Neural cell (in vitro differentiated cells): ENCODE results near the gene CEACAM4. TPM values are rescaled to one million over a fixed set of nuclear protein-coding genes. Genes with fewer than 3 reads are reported as not detected.

Source experiments
- H2AFZ ChIP-seq: fragments of 200-600, 300-800 bp; sonication (generic), shearing (Covaris generic); 2 replicates; pipeline ENCODE4 v1.6.0; 2014; ENCODE audit warnings: low read depth, mild to moderate bottlenecking, antibody characterized with exemption, low read length, moderate library complexity
- H3F3A ChIP-seq: fragments of 200-600 bp; shearing (Covaris generic); 2 replicates; pipeline ENCODE4 v1.6.1; 2016; ENCODE audit warnings: mild to moderate bottlenecking, moderate library complexity, mixed read lengths, antibody characterized with exemption, low read length; ENCODE audit not compliant: insufficient read depth, poor library complexity, severe bottlenecking
- H3K27ac ChIP-seq: fragments of 200-600, 300-800 bp; sonication (generic), shearing (Covaris generic); 2 replicates; pipeline ENCODE4 v1.5.1; 2014; ENCODE audit warnings: mild to moderate bottlenecking, low read length, moderate library complexity
- H3K27me3 ChIP-seq: fragments of 300-800, 200-600 bp; sonication (generic), shearing (Covaris generic); 2 replicates; pipeline ENCODE4 v1.6.0; 2014; ENCODE audit warnings: mild to moderate bottlenecking, low read depth, low read length, moderate library complexity; ENCODE audit not compliant: insufficient read depth
- H3K36me3 ChIP-seq: fragments of 300-800, 200-600 bp; sonication (generic), shearing (Covaris generic); 2 replicates; pipeline ENCODE4 v1.5.1; 2014; ENCODE audit warnings: mild to moderate bottlenecking, antibody characterized with exemption, low read length, moderate library complexity; ENCODE audit not compliant: insufficient read depth
- H3K4me2 ChIP-seq: fragments of 300-800, 200-600 bp; sonication (generic), shearing (Covaris generic); 2 replicates; pipeline ENCODE4 v1.6.0; 2014; ENCODE audit warnings: mild to moderate bottlenecking, low read length
- H3K4me3 ChIP-seq: fragments of 300-800, 200-600 bp; sonication (generic), shearing (Covaris generic); 2 replicates; pipeline ENCODE4 v1.5.1; 2014; ENCODE audit warnings: mild to moderate bottlenecking, low read length, moderate library complexity
- H3K79me2 ChIP-seq: fragments of 200-600 bp; shearing (Covaris generic); replicated peaks from 2 replicates; pipeline ENCODE4 v1.6.0; 2014; ENCODE audit warnings: mild to moderate bottlenecking, low read length, moderate library complexity; ENCODE audit not compliant: insufficient read depth
- H3K9ac ChIP-seq: fragments of 300-800, 200-600 bp; sonication (generic), shearing (Covaris generic); 2 replicates; pipeline ENCODE4 v1.6.1; 2016; ENCODE audit warnings: mild to moderate bottlenecking, low read length, mixed read lengths
- H3K9me2 ChIP-seq: fragments of 200-600 bp; shearing (Covaris generic); 2 replicates; pipeline ENCODE4 v1.6.1; 2016; ENCODE audit warnings: mild to moderate bottlenecking, low read length, mixed read lengths; ENCODE audit not compliant: insufficient read depth
- H3K9me3 ChIP-seq: fragments of 200-600, 300-800 bp; sonication (generic), shearing (Covaris generic); 2 replicates; pipeline ENCODE4 v1.6.1; 2016; ENCODE audit warnings: mild to moderate bottlenecking, mixed run types, low read length, moderate library complexity, mixed read lengths
- H4K20me1 ChIP-seq: fragments of 200-600 bp; shearing (Covaris generic); 2 replicates; pipeline ENCODE4 v1.6.1; 2016; ENCODE audit warnings: mild to moderate bottlenecking, mixed run types; ENCODE audit not compliant: insufficient read depth
- EP300 ChIP-seq: fragments of 450-650 bp; conservative IDR thresholded peaks from 2 replicates; pipeline ENCODE4 v1.6.1; 2014; ENCODE audit warnings: antibody characterized with exemption, mild to moderate bottlenecking, moderate library complexity; ENCODE audit not compliant: poor library complexity, severe bottlenecking
- EZH2 ChIP-seq: fragments of 200-600, 300-800 bp; shearing (Covaris generic), sonication (generic); IDR thresholded peaks from 2 replicates; pipeline ENCODE4 v1.6.1; 2014; ENCODE audit warnings: antibody characterized with exemption, low read length, borderline replicate concordance, mild to moderate bottlenecking; ENCODE audit not compliant: insufficient read depth, poor library complexity, severe bottlenecking
- MXI1 ChIP-seq: fragments of 450-650 bp; conservative IDR thresholded peaks from 2 replicates; pipeline ENCODE4 v1.6.1; 2014; ENCODE audit warnings: antibody characterized with exemption, mild to moderate bottlenecking; ENCODE audit not compliant: poor library complexity, severe bottlenecking
- POLR2AphosphoS5 ChIP-seq: IDR thresholded peaks from 2 replicates; pipeline ENCODE4 v1.6.1; 2012
- RAD21 ChIP-seq: fragments of 450-650 bp; conservative IDR thresholded peaks from 2 replicates; pipeline ENCODE4 v1.6.1; 2014; ENCODE audit warnings: antibody characterized with exemption, mild to moderate bottlenecking, moderate library complexity
- SMC3 ChIP-seq: fragments of 450-650 bp; conservative IDR thresholded peaks from 2 replicates; pipeline ENCODE4 v1.6.1; 2014; ENCODE audit warnings: antibody characterized with exemption, mild to moderate bottlenecking, moderate library complexity; ENCODE audit not compliant: poor library complexity
- TAF1 ChIP-seq: IDR thresholded peaks from 2 replicates; pipeline ENCODE4 v1.6.1; 2012; ENCODE audit warnings: low read depth
- polyA plus RNA-seq: library from polyadenylated mRNA; depleted of rRNA; stranded (reverse); fragments of >200 nt; gene quantifications from 2 replicates; pipeline ENCODE4 v1.2.3, GENCODE V29; 2014
- TF ChIP-seq, protein P1 (sequence below): IDR thresholded peaks from 2 replicates; pipeline ENCODE4 v1.6.1; 2012; ENCODE audit warnings: borderline replicate concordance
- TF ChIP-seq, protein P2 (sequence below): fragments of 450-650 bp; IDR thresholded peaks from 2 replicates; pipeline ENCODE4 v1.5.1; 2014; ENCODE audit warnings: antibody characterized with exemption, mild to moderate bottlenecking, moderate library complexity; ENCODE audit not compliant: poor library complexity, severe bottlenecking

Gene CEACAM4
- polyA plus RNA-seq, 1 donor from 2014 or later: not detected

DNA sequence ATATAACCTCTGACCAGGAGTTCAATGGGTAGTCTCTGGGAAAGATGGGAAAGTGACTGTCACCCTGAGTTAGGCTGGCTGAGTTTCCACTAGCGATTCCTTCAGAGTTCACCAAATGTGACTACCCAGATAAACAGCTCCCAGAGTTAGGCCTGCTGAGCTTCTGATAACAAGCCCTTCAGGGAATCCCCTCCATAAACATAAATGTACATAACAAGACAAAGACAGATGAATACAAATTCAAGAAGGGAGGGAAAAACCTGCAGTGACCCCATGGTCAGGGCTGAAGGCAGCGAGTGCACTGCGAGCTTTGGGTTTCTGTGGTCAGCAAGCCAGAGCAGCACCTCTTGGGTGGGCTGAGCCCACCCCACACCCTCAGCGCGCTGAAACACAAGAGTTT lies 25.4 kb upstream of the CEACAM4 start:
- no peak overlapping the region for H3K9ac ChIP-seq
- TF ChIP-seq, protein P1, sequence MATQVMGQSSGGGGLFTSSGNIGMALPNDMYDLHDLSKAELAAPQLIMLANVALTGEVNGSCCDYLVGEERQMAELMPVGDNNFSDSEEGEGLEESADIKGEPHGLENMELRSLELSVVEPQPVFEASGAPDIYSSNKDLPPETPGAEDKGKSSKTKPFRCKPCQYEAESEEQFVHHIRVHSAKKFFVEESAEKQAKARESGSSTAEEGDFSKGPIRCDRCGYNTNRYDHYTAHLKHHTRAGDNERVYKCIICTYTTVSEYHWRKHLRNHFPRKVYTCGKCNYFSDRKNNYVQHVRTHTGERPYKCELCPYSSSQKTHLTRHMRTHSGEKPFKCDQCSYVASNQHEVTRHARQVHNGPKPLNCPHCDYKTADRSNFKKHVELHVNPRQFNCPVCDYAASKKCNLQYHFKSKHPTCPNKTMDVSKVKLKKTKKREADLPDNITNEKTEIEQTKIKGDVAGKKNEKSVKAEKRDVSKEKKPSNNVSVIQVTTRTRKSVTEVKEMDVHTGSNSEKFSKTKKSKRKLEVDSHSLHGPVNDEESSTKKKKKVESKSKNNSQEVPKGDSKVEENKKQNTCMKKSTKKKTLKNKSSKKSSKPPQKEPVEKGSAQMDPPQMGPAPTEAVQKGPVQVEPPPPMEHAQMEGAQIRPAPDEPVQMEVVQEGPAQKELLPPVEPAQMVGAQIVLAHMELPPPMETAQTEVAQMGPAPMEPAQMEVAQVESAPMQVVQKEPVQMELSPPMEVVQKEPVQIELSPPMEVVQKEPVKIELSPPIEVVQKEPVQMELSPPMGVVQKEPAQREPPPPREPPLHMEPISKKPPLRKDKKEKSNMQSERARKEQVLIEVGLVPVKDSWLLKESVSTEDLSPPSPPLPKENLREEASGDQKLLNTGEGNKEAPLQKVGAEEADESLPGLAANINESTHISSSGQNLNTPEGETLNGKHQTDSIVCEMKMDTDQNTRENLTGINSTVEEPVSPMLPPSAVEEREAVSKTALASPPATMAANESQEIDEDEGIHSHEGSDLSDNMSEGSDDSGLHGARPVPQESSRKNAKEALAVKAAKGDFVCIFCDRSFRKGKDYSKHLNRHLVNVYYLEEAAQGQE: no peak
- TF ChIP-seq EZH2: no peak
- no peak for TF ChIP-seq RAD21
- no peak for TF ChIP-seq SMC3
- H3K4me3 ChIP-seq: no peak overlapping the region
- no peak overlapping the region for H3K27ac ChIP-seq
- H3F3A ChIP-seq: no peaks in the 10 kb centered on the region
- H2AFZ ChIP-seq: no peak overlapping the region
- H3K27me3 ChIP-seq: no peaks in the 10 kb centered on the region
- H3K9me2 ChIP-seq: no peaks in the 10 kb centered on the region
- peaks cover 7% of the 10 kb centered on the region for H3K9me3 ChIP-seq
- H4K20me1 ChIP-seq: no peaks in the 10 kb centered on the region
- no peaks in the 10 kb centered on the region for H3K36me3 ChIP-seq
- no peaks in the 10 kb centered on the region for H3K79me2 ChIP-seq
- H3K4me2 ChIP-seq: no peak overlapping the region

DNA sequence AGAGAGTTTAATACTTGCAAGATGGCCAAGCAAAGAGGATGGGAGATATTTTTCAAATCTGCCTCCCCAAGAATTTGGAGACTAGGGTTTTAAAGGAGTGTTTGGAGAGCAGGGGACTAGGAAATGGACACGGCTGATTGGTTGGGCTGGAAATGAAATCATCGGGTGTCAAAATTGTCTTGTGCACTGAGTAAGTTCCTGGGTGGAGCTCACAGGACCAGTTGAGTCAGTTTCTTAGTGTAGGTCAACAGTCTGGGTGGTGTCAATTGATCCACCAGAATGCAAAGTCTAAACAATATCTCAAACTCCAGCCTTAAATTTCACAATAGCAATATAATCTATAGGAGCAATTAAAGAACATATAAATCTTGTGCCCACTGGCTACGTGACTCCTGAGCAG lies 23.0 kb upstream of the CEACAM4 start:
- Histone ChIP-seq H4K20me1 (no peaks in the 10 kb centered on the region), H3K4me3 (no peak overlapping the region), H3K4me2 (no peak overlapping the region), H3F3A (no peaks in the 10 kb centered on the region), H3K27me3 (no peaks in the 10 kb centered on the region), H3K9me3 (peaks cover 7% of the 10 kb centered on the region), H3K27ac (no peak overlapping the region), H3K9me2 (no peaks in the 10 kb centered on the region), H3K79me2 (no peaks in the 10 kb centered on the region), H2AFZ (no peak overlapping the region), H3K9ac (no peak overlapping the region), H3K36me3 (no peaks in the 10 kb centered on the region)
- TF ChIP-seq, protein P1: no peak
- no peak for TF ChIP-seq SMC3
- TF ChIP-seq EZH2: no peak
- no peak for TF ChIP-seq TAF1
- TF ChIP-seq RAD21: no peak

DNA sequence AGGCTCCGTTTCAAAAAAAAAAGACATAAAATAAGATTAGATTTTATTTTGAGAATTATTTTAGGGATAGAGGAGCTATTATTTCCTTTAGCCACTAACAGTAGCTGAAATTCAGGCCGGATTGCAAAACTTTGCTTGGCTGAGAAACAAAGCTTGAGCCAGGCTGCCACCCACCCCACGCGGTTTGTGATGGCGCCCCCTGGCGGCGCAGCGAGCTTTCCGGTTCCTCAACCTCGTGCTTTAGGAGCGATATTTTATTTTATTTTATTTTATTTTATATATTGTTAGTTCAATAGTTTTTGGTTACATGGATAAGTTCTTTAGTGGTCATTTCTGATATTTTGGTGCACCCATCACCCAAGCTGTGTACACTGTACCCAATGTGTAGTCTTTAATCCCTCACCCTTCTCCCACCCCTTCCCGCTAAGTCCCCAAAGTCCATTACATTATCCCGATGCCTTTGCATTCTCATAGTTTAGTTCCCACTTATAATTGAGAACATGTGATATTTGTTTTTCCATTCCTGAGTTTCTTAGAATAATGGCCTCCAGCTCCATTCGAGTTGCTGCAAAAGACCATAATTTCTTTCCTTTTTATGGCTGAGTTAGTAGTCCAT lies 19.8 kb upstream of the CEACAM4 start:
- Histone ChIP-seq H3K9me2 (no peaks in the 10 kb centered on the region), H3K9me3 (peaks cover 3% of the 10 kb centered on the region), H3K9ac (no peak overlapping the region), H3K4me2 (no peak overlapping the region), H3K27ac (no peak overlapping the region), H3K4me3 (no peak overlapping the region), H3F3A (no peaks in the 10 kb centered on the region), H3K36me3 (no peaks in the 10 kb centered on the region), H3K27me3 (no peaks in the 10 kb centered on the region), H3K79me2 (no peaks in the 10 kb centered on the region), H2AFZ (no peak overlapping the region), H4K20me1 (no peaks in the 10 kb centered on the region)
- TF ChIP-seq MXI1 (no peak), SMC3 (no peak), EP300 (no peak), POLR2AphosphoS5 (no peak)
- TF ChIP-seq, protein P1: no peak
- TF ChIP-seq, protein P2, sequence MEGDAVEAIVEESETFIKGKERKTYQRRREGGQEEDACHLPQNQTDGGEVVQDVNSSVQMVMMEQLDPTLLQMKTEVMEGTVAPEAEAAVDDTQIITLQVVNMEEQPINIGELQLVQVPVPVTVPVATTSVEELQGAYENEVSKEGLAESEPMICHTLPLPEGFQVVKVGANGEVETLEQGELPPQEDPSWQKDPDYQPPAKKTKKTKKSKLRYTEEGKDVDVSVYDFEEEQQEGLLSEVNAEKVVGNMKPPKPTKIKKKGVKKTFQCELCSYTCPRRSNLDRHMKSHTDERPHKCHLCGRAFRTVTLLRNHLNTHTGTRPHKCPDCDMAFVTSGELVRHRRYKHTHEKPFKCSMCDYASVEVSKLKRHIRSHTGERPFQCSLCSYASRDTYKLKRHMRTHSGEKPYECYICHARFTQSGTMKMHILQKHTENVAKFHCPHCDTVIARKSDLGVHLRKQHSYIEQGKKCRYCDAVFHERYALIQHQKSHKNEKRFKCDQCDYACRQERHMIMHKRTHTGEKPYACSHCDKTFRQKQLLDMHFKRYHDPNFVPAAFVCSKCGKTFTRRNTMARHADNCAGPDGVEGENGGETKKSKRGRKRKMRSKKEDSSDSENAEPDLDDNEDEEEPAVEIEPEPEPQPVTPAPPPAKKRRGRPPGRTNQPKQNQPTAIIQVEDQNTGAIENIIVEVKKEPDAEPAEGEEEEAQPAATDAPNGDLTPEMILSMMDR: no peak
